NCI-H1092 (cell line): ENCODE results near the gene ATXN3L.

ENCODE experiments used
- DNase-seq: peaks from one replicate; lab custom pipeline; 2025; lab: John Stamatoyannopoulos, UW

Gene ATXN3L

DNA sequence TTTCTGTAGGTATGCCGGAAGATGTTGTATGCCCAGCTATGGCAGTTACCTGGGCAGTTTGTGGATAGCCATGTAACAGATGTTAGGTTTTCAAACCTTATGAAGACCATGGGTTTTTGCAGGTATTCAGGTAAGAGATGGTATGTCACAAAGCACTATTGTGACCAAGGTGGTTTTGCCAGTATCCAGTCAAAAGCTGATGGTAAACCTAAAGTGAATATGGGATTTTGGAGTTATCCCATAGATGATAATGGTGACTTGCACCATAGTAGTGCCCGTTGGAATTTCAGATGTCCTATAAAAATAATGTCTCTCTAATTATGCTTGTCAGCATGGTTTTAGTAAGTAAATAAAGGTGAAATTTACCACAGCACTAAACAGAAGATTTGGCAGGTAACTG is at the start of gene ATXN3L:
ATXN3L (minus strand) TSS at position 101 of the 400 bp plus-strand sequence. CDS start 119 bp downstream, outside the sequence.
- no peak for DNase-seq

DNA sequence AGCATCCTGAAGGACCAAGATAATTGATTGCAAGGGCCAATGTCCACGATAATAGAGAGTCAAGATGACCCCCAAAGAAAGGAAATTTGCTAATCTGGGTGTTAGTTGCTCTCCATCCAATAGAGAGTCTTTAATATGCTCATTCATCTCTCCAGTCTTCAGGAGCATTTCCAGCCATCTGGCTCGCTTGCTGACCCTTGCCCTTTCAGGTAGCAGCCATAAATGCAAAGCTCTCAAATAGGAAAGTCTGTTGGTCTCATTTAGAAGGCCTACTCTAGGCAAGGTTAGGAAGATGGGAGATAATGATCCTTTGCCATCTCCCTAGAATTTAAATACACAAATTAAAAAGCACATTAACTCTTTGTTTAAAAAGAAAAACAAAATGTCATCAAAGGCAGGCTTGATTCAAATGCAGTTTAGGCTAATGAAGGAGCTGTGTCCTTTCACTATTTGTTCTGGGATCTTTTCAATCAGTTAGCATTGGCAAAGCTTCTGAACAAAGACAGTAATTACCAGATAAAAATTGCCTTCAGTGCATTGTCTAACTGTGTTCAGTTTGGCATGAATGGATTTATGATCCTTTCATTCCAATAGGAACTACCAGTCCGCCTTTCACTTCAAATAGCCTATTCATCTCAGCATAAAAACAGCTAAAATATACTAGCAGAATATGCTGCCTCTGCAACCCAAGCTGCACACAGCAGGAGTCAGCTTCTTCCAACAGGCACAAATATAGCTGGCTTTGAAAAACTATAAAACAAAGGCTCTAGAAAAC is 49.6 kb upstream of the ATXN3L start:
- DNase-seq: peak; percentile 50

DNA sequence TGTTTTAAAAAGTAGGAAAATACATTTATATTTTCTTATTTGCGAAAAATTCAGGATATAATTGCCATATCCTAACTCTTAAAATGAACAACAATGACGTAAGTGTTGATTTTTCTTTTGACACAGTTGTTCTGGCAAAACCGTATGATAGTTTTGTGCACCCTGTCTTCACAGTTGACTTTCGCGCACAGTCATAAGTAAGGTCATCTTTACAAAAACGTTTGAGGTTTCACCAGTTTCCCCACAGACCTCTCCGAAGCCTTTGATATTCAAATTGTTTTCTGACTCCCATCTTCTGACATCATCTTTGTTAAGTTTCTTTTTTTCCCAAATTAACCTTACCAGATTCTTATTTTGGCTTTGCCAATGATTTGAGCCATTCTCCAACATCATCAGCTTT is 48.1 kb upstream of the ATXN3L start:
- DNase-seq: no peak

DNA sequence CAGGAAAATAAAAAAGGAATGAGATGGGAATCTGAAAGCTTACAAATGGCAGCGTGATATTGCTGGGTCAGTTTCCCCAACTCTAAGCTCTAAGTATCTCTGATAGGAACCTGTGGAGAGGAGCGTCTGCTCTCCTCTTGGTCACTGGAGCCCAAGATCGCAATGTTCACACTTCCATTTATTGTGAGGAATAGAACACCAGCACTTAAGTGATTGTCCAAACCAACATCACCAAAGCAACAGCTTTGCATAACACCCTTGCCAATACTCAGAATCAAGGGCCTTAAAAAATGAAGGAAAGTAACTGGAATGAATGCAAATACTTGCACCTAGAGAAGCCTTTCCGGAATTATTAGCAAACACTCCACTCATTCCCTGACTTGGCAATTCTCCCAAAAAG is 46.8 kb upstream of the ATXN3L start:
- no peak for DNase-seq

DNA sequence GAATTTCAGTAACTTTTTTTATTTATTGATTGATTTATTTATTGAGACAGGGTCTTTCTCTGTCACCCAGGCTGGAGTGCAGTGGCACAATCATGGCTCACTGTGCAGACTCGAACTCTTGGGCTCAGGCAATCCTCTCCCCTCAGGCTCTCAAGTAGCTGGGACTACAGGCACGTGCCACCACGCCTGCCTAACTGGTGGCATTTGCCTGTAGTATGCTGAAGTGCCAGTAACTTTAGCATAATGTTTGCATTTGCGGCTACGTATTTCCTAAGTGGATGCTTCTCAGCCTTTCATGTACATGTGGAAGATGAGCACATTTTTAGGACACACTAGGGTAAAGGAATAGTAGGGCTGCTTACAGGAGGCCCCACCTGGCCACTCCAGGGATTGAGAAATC is 45.3 kb upstream of the ATXN3L start:
- DNase-seq: no peak

DNA sequence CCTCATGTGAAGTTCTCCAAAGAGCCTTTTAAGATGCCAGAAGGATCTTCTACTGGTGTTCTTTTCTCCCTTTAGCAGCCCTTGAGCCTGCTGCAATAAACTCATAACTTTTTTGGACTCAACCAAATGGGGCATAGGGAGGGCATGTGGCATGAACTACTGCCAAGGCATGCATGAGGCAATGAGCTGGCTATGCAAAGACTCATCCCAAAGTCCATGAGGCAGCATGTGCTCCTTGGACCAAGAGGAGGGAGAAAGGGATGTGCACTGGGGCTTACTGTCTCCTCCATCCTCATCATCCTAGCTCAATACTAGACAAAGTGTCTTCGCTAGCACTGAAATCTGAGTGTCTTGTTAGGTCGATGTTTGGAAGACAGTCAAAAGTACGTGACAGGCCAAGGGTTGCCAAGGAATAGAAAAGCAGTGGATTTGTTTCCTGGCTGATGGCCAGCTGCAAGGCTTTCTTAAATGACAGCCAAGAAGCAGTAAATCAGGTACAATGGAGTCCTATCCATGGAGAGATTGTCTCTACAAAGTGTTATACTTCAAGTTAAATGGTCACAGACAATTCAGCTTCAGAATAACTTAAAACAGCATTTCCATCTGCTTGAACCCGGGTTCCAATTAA is 44.5 kb upstream of the ATXN3L start:
- DNase-seq: no peak

DNA sequence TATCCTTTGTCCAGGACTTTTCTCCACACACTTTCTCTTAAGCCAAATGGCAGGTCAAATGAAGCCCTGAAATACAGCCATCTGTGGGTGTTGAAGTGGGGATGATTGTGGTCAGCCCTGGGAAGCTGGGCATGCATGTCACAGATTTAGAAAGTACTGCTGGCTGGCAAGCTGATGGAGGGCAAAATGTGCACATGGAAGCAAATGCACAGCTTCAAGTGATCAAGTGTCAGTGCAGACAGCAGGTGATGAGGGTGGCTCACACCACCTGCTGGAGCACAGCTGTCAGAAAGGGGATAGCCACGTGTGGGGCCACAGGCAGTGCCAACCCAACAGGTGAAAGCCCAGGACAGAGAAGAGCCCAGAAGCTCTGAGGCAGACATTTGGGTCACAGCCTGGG is 40.3 kb upstream of the ATXN3L start:
- DNase-seq: peak; percentile 36

DNA sequence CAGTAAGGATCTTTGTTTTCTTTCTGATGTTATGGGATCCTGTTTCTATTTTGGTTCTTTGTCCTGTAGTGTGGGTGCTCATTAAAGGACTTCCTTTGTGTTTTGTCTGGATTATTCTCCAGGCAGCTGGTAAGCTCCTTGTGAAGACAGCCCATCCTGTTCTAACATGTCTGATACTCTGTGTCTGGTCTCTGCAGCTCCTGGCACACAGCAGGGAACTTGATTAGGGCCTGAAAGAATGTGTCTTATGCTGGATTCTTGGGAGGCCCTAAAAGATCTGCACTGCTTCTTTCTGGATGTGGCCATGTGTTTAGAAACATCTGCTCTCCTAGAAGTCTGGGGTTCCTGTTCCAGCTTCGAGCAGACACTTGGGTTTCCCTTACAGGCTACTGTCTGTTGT is 38.1 kb upstream of the ATXN3L start:
- DNase-seq: no peak

DNA sequence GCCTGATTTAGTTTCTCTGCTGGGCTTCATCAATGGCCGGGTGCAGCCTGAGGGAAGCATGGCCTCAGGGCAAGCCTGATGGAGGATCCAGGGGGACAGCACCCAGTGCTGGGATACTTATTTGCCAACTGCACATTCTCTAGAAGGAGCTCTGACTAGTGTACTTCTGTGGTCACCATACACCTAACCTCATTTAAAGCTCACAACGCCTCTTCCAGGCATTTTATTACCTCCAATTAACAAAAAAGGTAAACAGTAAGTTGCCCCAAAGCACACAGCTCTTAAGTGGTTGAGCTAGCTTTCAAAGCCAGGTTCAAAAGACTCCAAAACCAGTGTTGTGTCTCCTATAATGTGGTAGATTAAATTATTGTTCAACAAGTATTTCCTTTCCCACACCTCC is 26.8 kb upstream of the ATXN3L start:
- DNase-seq: no peak

DNA sequence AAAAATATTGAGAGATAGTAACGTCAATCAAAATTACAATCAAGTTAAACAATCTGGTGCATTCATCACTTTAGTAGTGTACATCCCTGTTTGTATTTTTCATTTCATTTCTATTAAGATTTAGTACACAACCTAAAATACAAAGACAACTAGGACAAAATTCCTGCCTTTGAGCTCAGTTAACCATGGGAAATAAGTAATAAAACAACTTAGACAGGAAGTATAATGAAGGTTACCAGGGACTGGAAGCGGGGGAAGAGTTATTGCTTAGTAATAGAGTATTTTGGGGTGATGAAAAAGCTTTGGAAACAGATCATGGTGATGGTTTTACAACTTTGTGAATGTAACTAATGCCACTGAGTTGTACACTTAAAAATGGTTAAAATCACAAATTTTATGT is 25.6 kb upstream of the ATXN3L start:
- no peak for DNase-seq

DNA sequence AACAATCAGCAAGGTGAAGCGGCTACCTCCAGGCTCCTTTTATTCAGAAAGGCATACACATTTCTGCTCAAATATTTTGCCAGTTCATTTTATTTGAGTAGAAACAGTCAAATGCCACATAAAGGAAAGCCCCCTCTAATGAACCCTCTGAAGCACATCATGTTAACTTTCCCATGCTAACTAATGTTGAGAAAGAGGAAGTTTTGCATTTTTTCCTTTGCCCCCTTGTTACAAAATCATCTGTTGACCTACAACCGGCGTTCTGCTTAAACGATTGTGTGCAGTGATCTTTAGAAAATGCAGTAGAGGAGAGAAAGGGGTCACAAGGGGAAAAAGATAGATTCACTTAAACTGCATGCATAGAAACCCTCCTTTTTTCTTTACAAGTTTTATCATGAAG is 25.2 kb upstream of the ATXN3L start:
- no peak for DNase-seq

DNA sequence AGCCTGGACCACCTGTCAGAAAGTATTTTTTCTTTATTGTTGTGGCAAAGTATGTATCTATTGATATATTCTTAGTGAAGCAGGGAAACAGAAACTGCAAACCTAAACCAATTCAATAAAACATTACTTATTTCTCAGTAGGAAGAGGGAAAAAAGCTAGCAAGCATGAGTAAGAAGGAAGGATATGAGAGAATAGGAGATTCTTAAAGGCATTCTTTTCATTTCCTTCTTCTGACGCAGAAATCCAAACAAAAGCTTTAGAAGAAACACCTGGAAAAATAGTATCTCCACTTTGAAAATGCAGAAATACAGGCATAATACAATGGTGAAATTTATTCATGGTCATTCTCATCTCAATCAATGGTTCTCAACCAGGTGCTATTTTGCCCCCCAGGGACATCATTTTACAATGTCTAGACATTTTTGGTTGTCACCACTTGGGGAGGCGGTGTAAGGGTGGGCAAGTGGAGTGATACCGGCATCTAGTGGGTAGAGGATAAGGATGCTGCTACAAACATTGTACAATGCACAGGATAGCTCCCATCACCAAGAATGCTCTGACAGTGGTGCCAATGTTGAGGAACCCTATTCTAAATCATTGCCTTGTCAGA is 21.7 kb upstream of the ATXN3L start:
- DNase-seq: no peak

DNA sequence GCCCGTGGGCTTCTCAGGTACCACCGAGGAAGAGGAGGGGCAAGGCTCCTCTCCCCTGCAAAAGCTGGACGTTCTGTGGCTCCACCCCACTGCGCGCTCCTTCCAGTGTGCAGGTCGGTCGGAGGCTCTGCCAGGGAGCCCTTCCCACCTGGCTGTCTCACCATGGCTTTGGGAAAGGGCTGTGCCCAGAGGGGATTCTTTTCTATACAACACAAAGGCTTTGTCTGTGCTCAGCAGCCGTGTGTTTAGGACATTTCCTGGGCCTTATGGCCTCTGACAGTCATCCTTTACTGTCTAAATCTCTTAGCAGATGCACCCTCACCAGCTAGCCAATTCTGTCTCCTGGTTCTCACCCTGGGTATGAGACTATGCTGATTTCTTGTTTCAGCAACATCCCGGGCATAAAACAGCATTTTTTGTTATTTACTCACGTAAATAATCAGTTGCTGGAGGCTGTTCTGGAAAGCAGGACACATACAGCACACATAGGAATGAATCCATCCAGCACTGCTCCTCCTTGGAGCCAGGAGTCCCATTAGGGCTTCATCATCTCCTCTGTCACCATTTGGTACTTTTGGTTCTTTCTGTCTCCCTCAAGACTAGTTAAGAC is 20.4 kb upstream of the ATXN3L start:
- no peak for DNase-seq

DNA sequence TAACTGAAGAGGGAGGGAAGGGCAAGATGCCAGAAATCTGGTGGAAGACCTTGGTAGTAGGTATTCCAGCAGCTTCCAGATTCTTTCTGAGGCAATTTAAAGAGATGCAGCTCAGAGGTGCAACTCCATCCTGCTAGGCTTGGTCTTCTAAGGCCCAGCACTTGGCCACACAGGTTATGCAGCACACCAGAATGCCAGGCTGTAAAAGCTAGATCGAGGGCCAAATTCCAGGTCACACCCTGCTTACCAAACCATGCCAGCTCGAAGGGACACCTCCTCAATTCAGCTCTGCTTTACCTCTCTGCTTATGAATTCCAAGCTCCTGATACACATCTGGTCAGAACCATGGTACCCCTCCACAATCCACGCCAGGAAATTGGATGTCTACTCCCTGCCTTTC is 19.8 kb upstream of the ATXN3L start:
- no peak for DNase-seq

DNA sequence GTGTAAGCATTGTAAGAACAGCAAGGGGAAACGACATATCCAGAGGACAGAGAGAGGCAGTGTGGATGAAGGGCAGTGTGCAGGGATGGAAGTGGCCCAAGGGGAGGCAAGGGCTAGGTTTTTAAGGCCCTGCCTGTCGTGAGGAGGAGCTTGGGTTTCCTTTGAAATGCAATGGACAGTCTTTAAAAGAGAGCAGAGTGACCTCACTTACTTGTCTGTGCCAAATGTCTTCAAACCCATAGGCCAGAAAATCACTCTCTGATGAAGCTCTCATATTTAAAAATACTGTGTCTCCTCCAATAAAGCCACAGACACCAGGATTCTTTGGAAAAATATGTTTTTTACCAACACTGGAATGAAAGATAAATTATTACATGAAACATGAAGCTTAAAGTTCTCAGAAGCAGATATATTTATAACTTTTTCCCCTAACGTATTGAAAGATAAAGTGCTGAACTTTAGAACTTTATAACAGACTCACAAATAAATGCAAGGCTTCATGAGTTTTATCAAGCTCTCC is 19.2 kb upstream of the ATXN3L start:
- DNase-seq: no peak

DNA sequence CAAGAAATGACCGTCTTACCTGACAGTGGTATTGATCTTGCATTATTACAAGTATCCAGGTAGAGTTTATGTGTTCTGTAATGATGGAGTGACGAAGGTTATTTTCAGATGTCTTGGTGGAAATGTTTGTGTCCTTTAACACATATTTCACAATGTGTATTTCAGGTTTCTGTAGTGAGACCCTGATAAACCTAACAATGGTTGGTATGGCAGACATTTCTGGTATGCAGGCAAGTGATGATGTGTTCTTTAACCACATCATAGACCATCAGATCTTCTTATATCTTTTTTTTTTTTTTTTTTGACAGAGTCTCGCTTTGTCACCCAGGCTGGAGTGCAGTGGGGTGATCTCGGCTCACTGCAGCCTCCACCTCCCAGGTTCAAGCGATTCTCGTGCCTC is 14.6 kb upstream of the ATXN3L start:
- no peak for DNase-seq

DNA sequence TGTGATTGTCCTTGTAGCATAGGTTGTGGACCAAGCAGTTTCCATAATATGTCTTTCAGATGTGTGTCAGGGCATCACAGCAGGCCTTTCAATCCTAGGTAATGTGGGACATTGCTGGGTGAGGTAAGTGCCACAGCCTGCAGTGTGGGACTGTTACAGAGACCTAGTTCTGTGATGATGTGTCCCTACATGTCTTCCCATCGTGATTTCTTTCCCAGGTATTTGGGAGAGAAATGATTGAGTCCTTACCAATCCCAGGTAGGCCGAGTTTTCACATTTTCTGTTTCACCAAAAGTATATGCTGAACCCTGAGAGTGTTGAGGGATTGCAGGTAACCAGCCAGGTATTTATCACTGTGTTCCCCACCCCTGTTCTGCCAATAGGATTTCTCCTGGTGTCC is 10.6 kb upstream of the ATXN3L start:
- no peak for DNase-seq

DNA sequence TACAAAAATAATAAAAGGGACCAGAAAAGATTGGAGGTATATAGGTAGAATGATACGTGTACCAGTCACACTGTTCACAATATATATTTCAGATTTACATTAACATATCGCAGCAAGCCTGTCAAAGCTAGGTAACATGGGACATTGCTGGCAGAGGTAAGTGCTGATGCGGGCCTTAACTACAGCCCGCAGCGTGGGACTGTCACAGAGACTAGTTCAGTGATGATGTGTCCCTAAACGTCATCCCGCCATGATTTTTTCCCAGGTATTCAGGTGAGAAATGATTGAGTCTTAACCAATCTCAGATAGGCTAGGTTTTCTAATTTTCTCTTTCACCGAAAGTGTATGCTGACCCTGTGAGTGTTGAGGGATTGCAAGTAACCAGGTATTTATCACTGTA is 7.8 kb upstream of the ATXN3L start:
- DNase-seq: no peak

DNA sequence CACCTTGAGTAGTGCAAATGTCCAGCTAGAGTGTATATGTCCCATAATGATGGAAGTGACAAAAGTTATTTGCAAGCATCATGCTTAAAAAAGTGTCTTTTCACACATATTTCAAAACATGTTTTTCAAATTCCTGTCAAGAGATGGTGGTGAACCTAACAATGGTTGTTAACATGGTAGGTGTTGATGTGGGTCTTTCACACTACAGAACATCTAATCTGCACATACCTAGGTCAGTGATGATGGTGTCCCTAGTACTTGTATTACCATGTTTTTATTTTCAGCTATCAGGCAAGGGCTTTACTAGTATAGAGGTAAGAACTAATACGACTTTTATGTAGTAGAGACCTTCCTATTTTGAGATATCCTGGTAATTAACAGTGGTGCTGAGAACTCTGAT is 3.4 kb upstream of the ATXN3L start:
- DNase-seq: no peak

DNA sequence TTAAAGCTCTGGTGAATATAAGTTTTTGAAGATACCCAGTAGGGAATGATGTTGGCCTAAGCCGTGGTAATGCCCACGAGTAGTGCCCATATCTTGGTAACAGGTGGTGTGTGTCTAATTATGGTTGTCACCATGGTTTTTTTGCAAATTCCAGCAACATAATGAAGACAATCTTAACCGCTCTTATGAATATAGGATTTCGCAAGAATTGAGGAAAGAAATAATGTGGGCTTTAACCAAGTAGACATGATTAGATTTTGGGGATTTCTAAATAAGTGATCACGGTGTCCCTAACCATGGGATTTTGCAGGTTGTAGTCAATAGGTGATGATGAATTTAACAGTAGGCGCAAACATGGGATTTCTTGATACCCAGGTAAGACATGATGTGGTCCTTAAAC is 2.5 kb downstream of the ATXN3L start:
- no peak for DNase-seq

DNA sequence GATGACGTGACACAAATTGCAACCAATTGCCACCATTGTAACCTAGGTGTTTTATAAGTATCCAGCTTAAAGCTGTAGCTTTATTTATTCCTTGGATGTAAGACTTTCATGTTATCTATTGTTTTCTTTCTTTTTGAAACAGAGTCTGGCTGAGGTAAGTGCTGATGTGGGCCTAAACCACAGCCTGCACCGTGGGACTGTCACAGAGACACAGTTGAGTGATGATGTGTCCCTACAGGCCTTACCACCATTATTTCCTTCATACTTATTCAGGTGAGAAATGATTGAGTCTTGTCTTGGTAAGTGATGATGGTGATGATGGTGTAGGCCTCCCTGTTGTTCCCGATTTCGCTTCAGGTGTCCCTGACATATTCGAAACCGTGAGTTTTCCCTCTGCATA is 8.3 kb downstream of the ATXN3L start:
- no peak for DNase-seq

DNA sequence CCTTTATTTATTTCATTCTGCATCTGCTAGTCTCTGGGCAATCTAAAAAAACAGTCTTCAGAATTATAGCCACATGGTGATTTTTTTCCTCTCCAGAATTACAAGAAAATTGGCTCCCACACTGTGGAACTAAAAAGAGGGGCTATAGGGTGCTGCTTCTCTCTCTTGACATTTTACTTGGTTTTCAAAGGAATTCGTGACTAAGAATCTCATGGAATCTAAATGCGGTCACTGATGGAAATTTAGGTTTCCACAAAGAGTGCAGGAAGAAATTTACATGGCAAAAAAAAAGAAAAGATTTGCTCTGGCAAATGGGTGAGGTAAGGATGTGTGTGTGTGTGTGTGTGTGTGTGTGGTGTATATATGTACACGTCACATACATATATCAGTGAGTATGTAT is 10.2 kb downstream of the ATXN3L start:
- no peak for DNase-seq

DNA sequence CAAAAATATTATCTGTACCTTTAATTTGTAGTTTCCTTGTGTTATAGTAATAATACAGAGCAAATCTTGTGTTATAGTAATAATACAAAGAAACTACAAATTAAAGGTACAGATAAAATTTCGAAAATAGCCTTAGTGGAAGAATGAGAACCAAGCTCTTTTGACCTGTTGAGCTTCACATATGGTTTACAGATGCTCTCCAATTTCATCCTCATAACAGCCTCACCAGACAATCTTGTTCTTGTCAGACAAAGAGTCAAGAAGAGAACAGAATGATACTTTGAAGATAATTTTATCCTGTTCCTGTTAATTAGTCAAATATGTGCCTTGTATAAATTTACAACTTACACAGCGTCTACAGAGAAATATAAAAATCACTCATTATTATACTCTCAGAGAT is 12.8 kb downstream of the ATXN3L start:
- no peak for DNase-seq
